Natural killer cell (primary cell): ENCODE measurements around the gene HAND1. TPM values are rescaled to one million over a fixed set of nuclear protein-coding genes. Genes with fewer than 3 reads are reported as not detected.

Experiments used
- ATAC-seq, 3 donors: fragments of 150-1000 bp in 2 of 3; fragments of 200-7000 bp in 1 of 3; cut with Tn5 transposase; 1 replicate in 1 of 3; 2 replicates in 2 of 3; pipeline ENCODE4 v1.10.0; 2021; ENCODE audit warnings: mild to moderate bottlenecking in 2 of 3, moderate library complexity in 2 of 3
- DNase-seq, 2 donors: peaks; one replicate each; pipeline versions ENCODE4 v3.0.0 to v3.0.0-alpha.2; 2013 to 2021; ENCODE audit warnings: mixed read lengths in 1 of 2
- H3K27ac ChIP-seq: one replicate; pipeline ENCODE4 v1.5.1; 2013; ENCODE audit warnings: mild to moderate bottlenecking, low read length
- H3K27me3 ChIP-seq: one replicate; pipeline ENCODE4 v1.6.1; 2013; ENCODE audit warnings: low read length; ENCODE audit not compliant: control insufficient read depth, insufficient read depth
- H3K36me3 ChIP-seq: one replicate; pipeline ENCODE4 v1.6.1; 2013; ENCODE audit warnings: low read length; ENCODE audit not compliant: control insufficient read depth, insufficient read depth
- H3K4me1 ChIP-seq: one replicate; pipeline ENCODE4 v1.6.1; 2013; ENCODE audit warnings: low read length; ENCODE audit not compliant: control insufficient read depth, insufficient read depth
- H3K4me3 ChIP-seq: one replicate; pipeline ENCODE4 v1.5.1; 2013; ENCODE audit warnings: low read length
- H3K9me3 ChIP-seq: one replicate; pipeline ENCODE4 v1.6.1; 2013; ENCODE audit warnings: low read length; ENCODE audit not compliant: control insufficient read depth, insufficient read depth
- H3K27ac Mint-ChIP-seq, 2 donors: one replicate each; pipeline ENCODE4 v1.8.0; 2022; ENCODE audit warnings: mild to moderate bottlenecking in 2 of 2, mixed read lengths in 2 of 2, moderate library complexity in 1 of 2
- H3K27me3 Mint-ChIP-seq, 2 donors: one replicate each; pipeline ENCODE4 v1.8.0; 2022; ENCODE audit warnings: low read depth in 2 of 2, mixed read lengths in 2 of 2
- H3K36me3 Mint-ChIP-seq: one replicate; pipeline ENCODE4 v1.8.0; 2022; ENCODE audit warnings: mixed read lengths
- H3K4me1 Mint-ChIP-seq, 2 donors: one replicate each; pipeline ENCODE4 v1.8.0; 2022; ENCODE audit warnings: mixed read lengths in 2 of 2
- H3K4me3 Mint-ChIP-seq: one replicate; pipeline ENCODE4 v1.8.0; 2022; ENCODE audit warnings: mild to moderate bottlenecking, moderate library complexity, mixed read lengths
- H3K9me3 Mint-ChIP-seq, 2 donors: one replicate each; pipeline ENCODE4 v1.8.0; 2022; ENCODE audit warnings: mixed read lengths in 2 of 2
- CTCF ChIP-seq: fragments of 200-600 bp; IDR thresholded peaks from one replicate; pipeline ENCODE4 v1.8.0; 2022; ENCODE audit warnings: antibody characterized with exemption
- WGBS: methylation state at CpG from one replicate; pipeline ENCODE4 v1.1.7; 2013; ENCODE audit warnings: missing lambda C conversion rate; ENCODE audit not compliant: insufficient coverage; 5-methylcytosine and 5-hydroxymethylcytosine counted together
- intact Hi-C: fragments of 100-400 bp; cut with micrococcal nuclease; formaldehyde crosslinking; loops from one replicate; pipeline ENCODE4 v1.14.2; 2022
- total RNA-seq, 4 donors: library from RNA; stranded (reverse); fragments of 120-200 nt in 1 of 4; gene quantifications; one replicate each; pipeline versions ENCODE4 v1.2.3 to v1.2.4, GENCODE V29; 2013 to 2022

The HAND1 gene
- total RNA-seq, 3 donors from 2014 or later (not counting 1 experiment from before 2014, with no cell fraction given): not detected

GRCh38 chr5:154472871-154473580, 5.0 kb downstream of the HAND1 start:
- Histone ChIP-seq H3K9me3 (no peaks in the 10 kb centered on the region), H3K27ac (no peak overlapping the region), H3K36me3 (no peaks in the 10 kb centered on the region), H3K4me3 (no peak overlapping the region), H3K27me3 (peaks cover 61% of the 10 kb centered on the region), H3K4me1 (peaks cover 41% of the 10 kb centered on the region)
- intact Hi-C loops: no loop called here
- TF ChIP-seq CTCF: no peak
- H3K4me1 Mint-ChIP-seq: peaks cover 35 to 38% of the 10 kb centered on the region in 2 donors
- no peaks in the 10 kb centered on the region for H3K9me3 Mint-ChIP-seq
- 12% methylated on average over 32 of the region's 35 CpGs for WGBS
- no peak overlapping the region for H3K27ac Mint-ChIP-seq
- ATAC-seq: no peak
- no peaks in the 10 kb centered on the region for H3K36me3 Mint-ChIP-seq
- no peak overlapping the region for H3K4me3 Mint-ChIP-seq
- peaks cover 63 to 65% of the 10 kb centered on the region in 2 donors for H3K27me3 Mint-ChIP-seq
- no peak for DNase-seq

GRCh38 chr5:154470947-154471870, 6.8 kb downstream of the HAND1 start:
- Mint-ChIP-seq H3K27ac (no peak overlapping the region), H3K4me3 (no peak overlapping the region)

GRCh38 chr5:154470137-154470536, 7.9 kb downstream of the HAND1 start:
- Histone ChIP-seq H3K4me3 (no peak overlapping the region), H3K4me1 (peaks cover 19% of the 10 kb centered on the region), H3K36me3 (no peaks in the 10 kb centered on the region), H3K27ac (no peak overlapping the region), H3K27me3 (peaks cover 38% of the 10 kb centered on the region), H3K9me3 (no peaks in the 10 kb centered on the region)
- no peak for TF ChIP-seq CTCF
- Mint-ChIP-seq H3K4me3 (no peak overlapping the region), H3K27ac (no peak overlapping the region), H3K4me1 (peaks cover 15 to 21% of the 10 kb centered on the region in 2 donors), H3K27me3 (peaks cover 43 to 45% of the 10 kb centered on the region in 2 donors), H3K9me3 (no peaks in the 10 kb centered on the region), H3K36me3 (no peaks in the 10 kb centered on the region)
- DNase-seq: no peak
- no CpG with 5 or more reads among the region's 2 CpGs for WGBS
- no peak for ATAC-seq
- intact Hi-C loops: no loop called here

More at GRCh38 chr5:154470947-154471870, 6.8 kb downstream of the HAND1 start:
- ATAC-seq (no peak), DNase-seq (no peak)
- H3K27me3 ChIP-seq: peaks cover 48% of the 10 kb centered on the region
- H3K9me3 ChIP-seq: no peaks in the 10 kb centered on the region
- H3K27me3 Mint-ChIP-seq: peaks cover 52% of the 10 kb centered on the region in 2 donors
- intact Hi-C loops: no loop called here
- H3K4me3 ChIP-seq: no peak overlapping the region
- no peak overlapping the region for H3K27ac ChIP-seq
- H3K9me3 Mint-ChIP-seq: no peaks in the 10 kb centered on the region
- peaks cover 23 to 27% of the 10 kb centered on the region in 2 donors for H3K4me1 Mint-ChIP-seq
- H3K36me3 Mint-ChIP-seq: no peaks in the 10 kb centered on the region
- H3K4me1 ChIP-seq: peaks cover 30% of the 10 kb centered on the region
- no peaks in the 10 kb centered on the region for H3K36me3 ChIP-seq
- no peak for TF ChIP-seq CTCF
- WGBS: 21% methylated on average over 6 of the region's 11 CpGs
